BE2C (cell line): ENCODE data around the gene FGD4.

Experiments used
- DNase-seq: peaks from one replicate; pipeline ENCODE4 v3.0.0-alpha.2; 2020
- H3K27me3 ChIP-seq: fragments of 250-450 bp; sonication (Bioruptor Pico); 2 replicates; pipeline ENCODE4 v1.5.1; 2020; ENCODE audit warnings: mild to moderate bottlenecking
- H3K36me3 ChIP-seq: fragments of 250-450 bp; sonication (Bioruptor Pico); 2 replicates; pipeline ENCODE4 v1.5.1; 2020; ENCODE audit warnings: mild to moderate bottlenecking
- H3K4me1 ChIP-seq: fragments of 250-450 bp; sonication (Bioruptor Pico); 2 replicates; pipeline ENCODE4 v1.5.1; 2020
- H3K4me3 ChIP-seq: 2 replicates; pipeline ENCODE4 v1.5.1; 2011; ENCODE audit warnings: low read depth, low read length
- H3K9me3 ChIP-seq: fragments of 250-450 bp; sonication (Bioruptor Pico); 2 replicates; pipeline ENCODE4 v1.5.1; 2020
- TF ChIP-seq, protein P1 (sequence below): IDR thresholded peaks from 2 replicates; pipeline ENCODE4 v1.5.1; 2012; ENCODE audit warnings: mild to moderate bottlenecking, low read depth, low read length

Gene FGD4

DNA sequence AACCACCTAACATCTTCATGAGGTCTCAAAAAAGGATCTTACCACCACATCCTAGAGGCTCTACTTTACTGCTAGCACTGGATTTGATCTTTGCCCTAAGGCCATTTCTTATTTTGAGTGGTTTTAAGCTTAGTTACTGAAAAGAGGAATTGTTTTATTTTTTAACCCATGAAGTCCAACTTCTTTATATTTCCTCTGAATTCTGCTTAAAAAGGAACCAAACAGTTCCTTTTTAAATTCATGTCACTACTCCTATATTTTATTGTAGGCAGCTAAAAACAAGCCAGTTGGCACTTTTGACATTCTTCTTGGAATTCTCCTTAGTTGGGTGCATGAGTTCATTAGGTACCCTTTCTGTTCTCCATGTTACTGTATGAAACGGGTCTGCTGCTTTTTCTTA, 76.4 kb downstream of the FGD4 start:
- no peak for DNase-seq
- H3K36me3 ChIP-seq, result no peaks in the 10 kb centered on the region
- H3K4me1 ChIP-seq, result peaks cover 11% of the 10 kb centered on the region
- no peak overlapping the region for H3K4me3 ChIP-seq
- TF ChIP-seq, protein P1, sequence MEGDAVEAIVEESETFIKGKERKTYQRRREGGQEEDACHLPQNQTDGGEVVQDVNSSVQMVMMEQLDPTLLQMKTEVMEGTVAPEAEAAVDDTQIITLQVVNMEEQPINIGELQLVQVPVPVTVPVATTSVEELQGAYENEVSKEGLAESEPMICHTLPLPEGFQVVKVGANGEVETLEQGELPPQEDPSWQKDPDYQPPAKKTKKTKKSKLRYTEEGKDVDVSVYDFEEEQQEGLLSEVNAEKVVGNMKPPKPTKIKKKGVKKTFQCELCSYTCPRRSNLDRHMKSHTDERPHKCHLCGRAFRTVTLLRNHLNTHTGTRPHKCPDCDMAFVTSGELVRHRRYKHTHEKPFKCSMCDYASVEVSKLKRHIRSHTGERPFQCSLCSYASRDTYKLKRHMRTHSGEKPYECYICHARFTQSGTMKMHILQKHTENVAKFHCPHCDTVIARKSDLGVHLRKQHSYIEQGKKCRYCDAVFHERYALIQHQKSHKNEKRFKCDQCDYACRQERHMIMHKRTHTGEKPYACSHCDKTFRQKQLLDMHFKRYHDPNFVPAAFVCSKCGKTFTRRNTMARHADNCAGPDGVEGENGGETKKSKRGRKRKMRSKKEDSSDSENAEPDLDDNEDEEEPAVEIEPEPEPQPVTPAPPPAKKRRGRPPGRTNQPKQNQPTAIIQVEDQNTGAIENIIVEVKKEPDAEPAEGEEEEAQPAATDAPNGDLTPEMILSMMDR, result no peak
- H3K27me3 ChIP-seq, result no peaks in the 10 kb centered on the region
- H3K9me3 ChIP-seq, result no peaks in the 10 kb centered on the region

DNA sequence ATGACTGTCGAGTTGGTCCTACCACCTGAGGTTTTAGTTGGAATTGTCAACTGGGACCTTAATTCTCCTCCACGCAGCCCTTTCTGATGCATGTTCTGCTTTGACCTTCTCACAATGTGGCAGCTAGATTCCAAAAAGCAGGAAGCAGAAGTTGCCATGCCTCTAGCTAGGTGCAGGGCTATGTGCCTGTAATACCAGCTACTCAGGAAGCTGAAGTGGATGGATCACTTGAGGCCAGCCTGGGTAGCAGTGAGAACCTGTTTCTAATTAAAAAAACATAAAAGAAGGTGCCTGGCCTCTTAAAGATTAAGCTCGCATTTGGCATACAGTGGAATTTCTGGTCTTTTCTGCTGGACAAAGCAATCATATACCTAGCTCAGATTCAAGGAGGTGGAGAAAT, 77.1 kb downstream of the FGD4 start:
- H3K4me3 ChIP-seq, result no peak overlapping the region
- no peaks in the 10 kb centered on the region for H3K27me3 ChIP-seq
- peak; percentile 20 for DNase-seq
- peaks cover 11% of the 10 kb centered on the region for H3K4me1 ChIP-seq
- H3K36me3 ChIP-seq, result no peaks in the 10 kb centered on the region
- no peaks in the 10 kb centered on the region for H3K9me3 ChIP-seq
- TF ChIP-seq, protein P1, result no peak

DNA sequence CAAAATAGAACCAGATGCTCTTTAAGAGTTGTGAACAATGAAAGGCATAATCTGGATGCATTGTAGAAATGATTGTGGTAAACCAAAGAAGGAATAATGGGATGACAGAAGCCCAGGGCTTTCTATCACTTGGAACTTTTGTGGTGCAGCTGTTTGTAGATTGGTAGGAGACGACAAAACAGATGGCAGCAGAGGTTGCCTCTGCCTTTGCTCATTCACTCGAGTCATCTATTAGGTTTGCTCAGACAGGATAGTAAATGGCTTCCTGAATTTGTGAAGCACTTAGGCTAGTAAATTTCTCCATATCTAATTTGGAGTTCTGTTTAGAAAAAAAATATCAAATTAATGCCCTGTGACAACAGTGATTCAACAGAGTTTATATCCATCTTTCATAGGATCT, 78.4 kb downstream of the FGD4 start:
- peaks cover 11% of the 10 kb centered on the region for H3K4me1 ChIP-seq
- peak; percentile 35 for DNase-seq

DNA sequence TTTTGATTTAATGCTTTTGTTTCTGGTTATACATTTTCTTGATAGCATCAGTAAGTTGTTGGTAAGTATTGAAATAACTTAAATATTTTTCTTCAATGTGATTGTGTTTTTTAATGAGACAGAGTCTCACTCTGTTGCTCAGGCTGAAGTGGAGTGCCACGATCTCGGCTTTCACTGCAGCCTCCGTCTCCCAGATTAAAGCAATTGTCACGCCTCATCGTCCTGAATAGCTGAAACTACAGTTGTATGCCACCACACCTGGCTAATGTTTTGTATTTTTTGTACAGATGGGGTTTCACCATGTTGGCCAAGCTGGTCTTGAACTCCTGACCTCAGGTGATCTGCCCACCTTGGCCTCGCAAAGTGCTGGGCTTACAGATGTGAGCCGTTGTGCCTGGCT, 78.8 kb downstream of the FGD4 start:
- DNase-seq, result no peak
- Histone ChIP-seq H3K9me3 (no peaks in the 10 kb centered on the region), H3K4me1 (peaks cover 11% of the 10 kb centered on the region), H3K27me3 (no peaks in the 10 kb centered on the region), H3K36me3 (no peaks in the 10 kb centered on the region), H3K4me3 (no peak overlapping the region)
- TF ChIP-seq, protein P1, result no peak

More for the DNA sequence above, 78.4 kb downstream of the FGD4 start:
- Histone ChIP-seq H3K27me3 (no peaks in the 10 kb centered on the region), H3K36me3 (no peaks in the 10 kb centered on the region), H3K9me3 (no peaks in the 10 kb centered on the region), H3K4me3 (no peak overlapping the region)
- TF ChIP-seq, protein P1, result no peak

DNA sequence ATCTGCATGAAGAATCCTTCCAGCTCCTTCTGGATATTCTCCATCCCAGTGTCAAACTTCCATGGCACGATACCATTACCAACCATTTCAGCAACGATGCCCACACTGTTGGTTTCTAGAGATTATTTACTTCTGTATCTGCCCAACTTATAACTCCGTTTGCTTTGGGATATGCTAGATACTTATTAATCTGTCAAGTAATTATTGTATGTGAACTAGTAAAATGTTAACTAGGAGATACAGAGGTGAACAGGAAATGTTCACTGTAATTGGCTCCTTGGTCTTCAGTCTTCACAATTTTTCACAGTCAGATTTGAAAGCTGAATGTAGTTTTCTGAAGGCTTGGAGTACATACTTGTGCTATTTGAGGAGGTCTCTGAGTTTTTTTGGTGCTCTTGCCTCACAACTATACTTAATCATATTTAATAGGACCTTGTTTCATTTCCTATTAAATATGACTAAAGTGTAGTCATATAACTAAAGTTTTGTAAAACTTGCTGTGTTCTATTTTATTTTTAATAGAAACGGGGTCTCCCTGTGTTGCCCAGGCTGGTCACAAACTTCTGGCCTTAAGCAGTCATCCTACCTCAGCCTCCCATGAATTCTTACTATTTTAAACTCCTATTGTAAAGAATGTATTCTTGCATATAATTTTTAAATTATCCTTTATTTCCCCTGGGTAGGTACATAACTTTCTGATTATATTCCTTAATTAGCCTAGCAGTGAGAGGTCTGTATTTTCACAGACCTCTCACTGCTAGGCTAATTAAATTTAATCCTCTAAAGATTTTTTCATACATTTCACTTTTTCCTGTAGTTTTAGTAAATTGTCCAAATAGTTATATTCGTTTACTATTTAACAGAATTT, 79.7 kb downstream of the FGD4 start:
- TF ChIP-seq, protein P1, result no peak
- Histone ChIP-seq H3K36me3 (no peaks in the 10 kb centered on the region), H3K27me3 (no peaks in the 10 kb centered on the region), H3K9me3 (no peaks in the 10 kb centered on the region), H3K4me1 (peaks cover 11% of the 10 kb centered on the region), H3K4me3 (no peak overlapping the region)
- DNase-seq, result no peak

DNA sequence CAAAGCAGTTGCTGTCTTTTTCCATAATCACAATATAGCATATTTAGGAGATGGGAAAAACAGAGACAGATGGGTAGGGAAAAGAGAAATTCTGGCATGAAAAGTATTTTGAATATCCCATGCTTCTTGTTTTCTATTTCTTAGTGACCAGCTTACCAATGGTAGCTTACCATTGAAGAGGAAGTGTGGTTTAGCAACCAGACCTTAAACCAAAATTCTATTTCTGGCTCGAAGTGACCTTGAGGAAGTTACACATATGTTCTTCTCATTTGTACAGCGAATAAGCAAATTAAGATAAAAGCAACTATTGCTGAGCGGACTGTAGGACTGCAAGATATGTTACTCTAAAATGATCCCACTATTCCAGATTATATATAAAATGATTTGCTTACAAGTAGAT, 82.9 kb downstream of the FGD4 start:
- no peak for DNase-seq
- Histone ChIP-seq H3K4me1 (peaks cover 7% of the 10 kb centered on the region), H3K4me3 (no peak overlapping the region), H3K36me3 (no peaks in the 10 kb centered on the region), H3K27me3 (no peaks in the 10 kb centered on the region), H3K9me3 (no peaks in the 10 kb centered on the region)
- TF ChIP-seq, protein P1, result no peak
